WTC11 (cell line): Measurements from ENCODE around the gene LAMA2. TPM values are rescaled to one million over a fixed set of nuclear protein-coding genes. Genes with fewer than 3 reads are reported as not detected.
A peak's percentile ranks its signal among the peaks of the same experiment; 100 is the strongest.

Experiments used
- ATAC-seq: fragments of 200-7000 bp; cut with Tn5 transposase; 2 replicates; pipeline ENCODE4 v1.10.0; 2021; ENCODE audit warnings: mild to moderate bottlenecking, moderate library complexity
- CTCF ChIA-PET: fragments of 300-600 bp; sonication (Branson Sonifier 250); formaldehyde crosslinking; loops from one replicate; lab custom pipeline; 2021; ENCODE audit warnings: antibody characterized with exemption; lab: Charles Lee
- POLR2A ChIA-PET: fragments of 350-600 bp; sonication (Branson Sonifier 250); formaldehyde crosslinking; loops from one replicate; lab custom pipeline; 2021; ENCODE audit warnings: antibody characterized with exemption; lab: Charles Lee
- DNase-seq: peaks from one replicate; pipeline ENCODE4 v3.0.0; 2021; ENCODE audit warnings: low spot score
- H3K27ac Mint-ChIP-seq: 2 replicates; pipeline ENCODE4 v1.8.0; 2021; ENCODE audit warnings: mixed read lengths
- H3K27me3 Mint-ChIP-seq: 2 replicates; pipeline ENCODE4 v1.8.0; 2021; ENCODE audit warnings: low read depth, mild to moderate bottlenecking, moderate library complexity, mixed read lengths
- H3K36me3 Mint-ChIP-seq: 2 replicates; pipeline ENCODE4 v1.8.0; 2021; ENCODE audit warnings: mixed read lengths
- H3K4me1 Mint-ChIP-seq: 2 replicates; pipeline ENCODE4 v1.8.0; 2022; ENCODE audit warnings: mixed read lengths
- H3K4me3 Mint-ChIP-seq: 2 replicates; pipeline ENCODE4 v1.8.0; 2021; ENCODE audit warnings: mild to moderate bottlenecking, moderate library complexity, mixed read lengths
- H3K9me3 Mint-ChIP-seq: 2 replicates; pipeline ENCODE4 v1.8.0; 2021; ENCODE audit warnings: mixed read lengths
- ATF2 ChIP-seq: sonication (generic); formaldehyde crosslinking; IDR thresholded peaks from 2 replicates; pipeline ENCODE4 v1.8.1; 2022; ENCODE audit warnings: low read depth, missing genetic modification reagents, borderline replicate concordance
- ATF3 ChIP-seq: sonication (generic); formaldehyde crosslinking; conservative IDR thresholded peaks from 2 replicates; pipeline ENCODE4 v1.8.1; 2022; ENCODE audit warnings: mild to moderate bottlenecking, missing genetic modification reagents
- ATF6 ChIP-seq: sonication (generic); formaldehyde crosslinking; IDR thresholded peaks from 2 replicates; pipeline ENCODE4 v1.8.1; 2023; ENCODE audit warnings: mild to moderate bottlenecking, missing genetic modification reagents
- CDX4 ChIP-seq: fragments of 250-450 bp; sonication (Bioruptor Pico); IDR thresholded peaks from 2 replicates; pipeline ENCODE4 v1.9.0; 2021; ENCODE audit warnings: moderate library complexity, mild to moderate bottlenecking, inconsistent platforms, borderline replicate concordance
- FOXK1 ChIP-seq: sonication (generic); formaldehyde crosslinking; IDR thresholded peaks from 2 replicates; pipeline ENCODE4 v1.8.0; 2022; ENCODE audit warnings: mild to moderate bottlenecking, moderate library complexity, missing genetic modification reagents
- GABPB1 ChIP-seq: sonication (generic); formaldehyde crosslinking; IDR thresholded peaks from 2 replicates; pipeline ENCODE4 v1.8.1; 2023; ENCODE audit warnings: mild to moderate bottlenecking, missing genetic modification reagents
- GTF2I ChIP-seq: fragments of 250-450 bp; sonication (Bioruptor Pico); conservative IDR thresholded peaks from 2 replicates; pipeline ENCODE4 v1.4.0; 2021; ENCODE audit warnings: mild to moderate bottlenecking
- HMGA2 ChIP-seq: fragments of 250-450 bp; sonication (Bioruptor Pico); IDR thresholded peaks from 2 replicates; pipeline ENCODE4 v1.4.0; 2021; ENCODE audit warnings: mild to moderate bottlenecking, moderate library complexity
- NR2C2 ChIP-seq: sonication (generic); formaldehyde crosslinking; IDR thresholded peaks from 2 replicates; pipeline ENCODE4 v1.8.0; 2022; ENCODE audit warnings: mild to moderate bottlenecking, missing genetic modification reagents
- PRDM15 ChIP-seq: sonication (generic); formaldehyde crosslinking; IDR thresholded peaks from 2 replicates; pipeline ENCODE4 v1.8.0; 2022; ENCODE audit warnings: missing genetic modification reagents
- SOX15 ChIP-seq: fragments of 250-450 bp; sonication (Bioruptor Pico); IDR thresholded peaks from 2 replicates; pipeline ENCODE4 v1.9.0; 2021; ENCODE audit warnings: mild to moderate bottlenecking
- TEAD4 ChIP-seq: sonication (generic); formaldehyde crosslinking; IDR thresholded peaks from 2 replicates; pipeline ENCODE4 v1.8.0; 2022; ENCODE audit warnings: mild to moderate bottlenecking, missing genetic modification reagents
- USF1 ChIP-seq: sonication (generic); formaldehyde crosslinking; IDR thresholded peaks from 2 replicates; pipeline ENCODE4 v1.8.0; 2022; ENCODE audit warnings: mild to moderate bottlenecking, missing genetic modification reagents
- ZBTB21 ChIP-seq: sonication (generic); formaldehyde crosslinking; IDR thresholded peaks from 2 replicates; pipeline ENCODE4 v1.8.1; 2023; ENCODE audit warnings: mild to moderate bottlenecking, missing genetic modification reagents, borderline replicate concordance
- ZNF317 ChIP-seq: sonication (generic); formaldehyde crosslinking; IDR thresholded peaks from 2 replicates; pipeline ENCODE4 v1.8.1; 2023; ENCODE audit warnings: low read depth, mild to moderate bottlenecking, moderate library complexity, missing genetic modification reagents, borderline replicate concordance
- ZNF512 ChIP-seq: sonication (generic); formaldehyde crosslinking; IDR thresholded peaks from 2 replicates; pipeline ENCODE4 v1.8.1; 2022; ENCODE audit warnings: missing genetic modification reagents, borderline replicate concordance
- total RNA-seq: library from RNA; stranded (reverse); gene quantifications from 3 replicates; pipeline ENCODE4 v1.2.3, GENCODE V29; 2021

LAMA2 gene
- total RNA-seq, 1 experiment from 2014 or later: 6.6 TPM

GRCh38 chr6:129472239-129472638, 589.3 kb downstream of the LAMA2 start (continued):
- TF ChIP-seq ZBTB21 (CRISPR knock-in tag): no peak
- no peak for TF ChIP-seq USF1 (CRISPR knock-in tag)
- TF ChIP-seq, all 79 proteins: peak for 0

- ChIA-PET POLR2A (no interaction called here), CTCF (no interaction called here)
- H3K9me3 Mint-ChIP-seq: no peaks in the 10 kb centered on the region
- no peaks in the 10 kb centered on the region for H3K27me3 Mint-ChIP-seq
- no peak overlapping the region for H3K27ac Mint-ChIP-seq
- peaks cover 6% of the 10 kb centered on the region for H3K4me1 Mint-ChIP-seq
- H3K4me3 Mint-ChIP-seq: no peak overlapping the region
- no peak for ATAC-seq
- DNase-seq: no peak
- TF ChIP-seq NR2C2 (CRISPR knock-in tag) (no peak), HMGA2 (CRISPR knock-in tag) (no peak), ATF2 (CRISPR knock-in tag) (no peak)
- H3K36me3 Mint-ChIP-seq: no peaks in the 10 kb centered on the region
Observed at GRCh38 chr6:129473546-129473945, 590.6 kb downstream of the LAMA2 start.

GRCh38 chr6:129475477-129476247, 592.7 kb downstream of the LAMA2 start:
- Mint-ChIP-seq H3K27ac (no peak overlapping the region), H3K27me3 (no peaks in the 10 kb centered on the region), H3K9me3 (no peaks in the 10 kb centered on the region), H3K36me3 (no peaks in the 10 kb centered on the region), H3K4me1 (peaks cover 6% of the 10 kb centered on the region), H3K4me3 (no peak overlapping the region)
- ChIA-PET CTCF (interaction anchor here (0.7 kb wide), 1 partner anchor 105 kb away, joined by 3 read pairs; no protein-coding TSS in a partner anchor), POLR2A (no interaction called here)
- TF ChIP-seq FOXK1 (CRISPR knock-in tag): no peak
- no peak for TF ChIP-seq GABPB1 (CRISPR knock-in tag)
- TF ChIP-seq TEAD4 (CRISPR knock-in tag): no peak
- no peak for TF ChIP-seq ZNF317
- TF ChIP-seq ATF6: no peak
- TF ChIP-seq USF1 (CRISPR knock-in tag): no peak
- TF ChIP-seq CDX4: no peak
- DNase-seq (no peak), ATAC-seq (peak; percentile 61)

- Mint-ChIP-seq H3K36me3 (no peaks in the 10 kb centered on the region), H3K4me1 (peaks cover 6% of the 10 kb centered on the region), H3K27ac (no peak overlapping the region), H3K9me3 (no peaks in the 10 kb centered on the region), H3K27me3 (no peaks in the 10 kb centered on the region), H3K4me3 (no peak overlapping the region)
- DNase-seq (no peak), ATAC-seq (no peak)
- ChIA-PET CTCF (no interaction called here), POLR2A (no interaction called here)
- TF ChIP-seq GTF2I (no peak), SOX15 (CRISPR knock-in tag) (no peak), ATF3 (CRISPR knock-in tag) (no peak), PRDM15 (no peak), ZNF512 (CRISPR knock-in tag) (no peak), ATF6 (no peak)
Observed at GRCh38 chr6:129476248-129476564, 593.3 kb downstream of the LAMA2 start.
